Measurements from ENCODE around the gene CAMKMT.

CAMKMT gene

GRCh38 chr2:44742057-44742456 is 380.3 kb downstream of the CAMKMT start:
- DNase-seq (ENCODE audit: low read depth, low spot score) = no peak
- no peak overlapping the region for H3K4me3 ChIP-seq (ENCODE audit: low read depth, low read length)
- ChIA-PET CTCF (no interaction called here), POLR2A (no interaction called here)
- TF ChIP-seq CTCF (IDR thresholded peaks at IDR 0.05; ENCODE audit: insufficient read depth, low read length, missing control alignments) = no peak

DNA sequence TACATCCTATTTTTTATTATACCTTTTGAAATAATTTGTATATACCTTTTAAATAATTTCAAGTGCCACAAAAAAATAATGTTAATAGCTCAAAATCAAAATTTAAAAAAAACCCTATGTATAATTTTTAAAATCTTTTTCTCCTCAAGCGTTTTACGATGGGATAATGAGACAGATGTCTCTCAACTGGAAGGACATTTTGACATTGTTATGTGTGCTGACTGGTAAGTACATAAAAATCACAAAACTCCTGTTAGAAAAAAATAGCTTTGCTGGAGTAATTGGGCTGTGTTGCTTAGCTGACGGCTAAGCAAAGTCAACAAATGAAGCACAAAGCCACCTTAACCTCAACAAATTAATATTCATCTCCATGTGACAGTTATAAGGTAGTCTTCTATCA is 381.7 kb downstream of the CAMKMT start:
- ChIA-PET CTCF (interaction anchor here (1.6 kb wide), 1 partner anchor 264 kb away, joined by 4 read pairs; no protein-coding TSS in a partner anchor), POLR2A (no interaction called here)
- no peak for DNase-seq (ENCODE audit: low read depth, low spot score)
- TF ChIP-seq CTCF (IDR thresholded peaks at IDR 0.05; ENCODE audit: insufficient read depth, low read length, missing control alignments) = no peak
- no peak overlapping the region for H3K4me3 ChIP-seq (ENCODE audit: low read depth, low read length)

DNA sequence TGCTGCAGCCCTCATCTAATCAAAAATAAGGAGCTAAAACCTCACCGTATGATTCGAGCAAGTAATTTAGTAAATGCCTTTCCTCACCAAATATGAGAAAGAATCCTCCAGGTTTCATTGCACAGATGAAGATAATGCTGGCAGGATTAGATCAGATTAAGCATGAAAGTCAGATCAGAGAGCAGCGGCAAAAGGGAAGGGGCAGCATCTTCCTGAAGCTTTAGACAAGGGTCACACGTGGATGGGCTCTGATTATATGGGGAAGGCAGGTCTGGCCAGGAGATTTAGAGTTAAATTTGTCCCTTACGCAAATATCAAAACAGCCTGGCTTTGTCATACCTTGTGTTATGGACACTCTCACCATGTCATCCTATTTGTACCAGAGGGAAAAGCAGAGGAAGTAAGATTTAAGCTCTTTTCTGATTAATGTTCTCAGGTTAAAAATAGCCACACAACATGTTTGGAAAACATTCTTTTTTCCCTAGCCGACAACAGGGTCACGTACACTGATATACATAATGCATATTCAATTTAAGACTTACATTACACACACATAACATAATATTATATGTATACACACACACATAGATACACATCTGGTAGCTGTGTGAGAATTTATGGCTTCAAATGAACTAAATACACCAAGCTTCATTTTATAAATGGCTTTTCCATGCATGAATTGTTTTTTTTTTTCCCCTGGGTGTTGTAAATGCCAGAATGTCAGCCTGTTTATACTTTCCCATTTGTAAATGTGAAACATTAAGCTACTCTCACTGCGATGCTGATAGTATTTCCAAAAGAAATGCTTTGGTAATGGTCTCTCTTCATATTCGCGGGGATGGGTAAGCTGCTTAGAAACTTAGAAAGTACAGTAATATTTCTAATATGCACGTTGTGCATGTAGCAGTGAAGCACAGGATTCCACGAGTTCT is 383.5 kb downstream of the CAMKMT start:
- CTCF ChIA-PET = interaction anchor here (1.5 to 1.8 kb wide), 2 partner anchors 265 to 701 kb away, joined by 3 to 4 read pairs; no protein-coding TSS in a partner anchor
- H3K4me3 ChIP-seq (ENCODE audit: low read depth, low read length) = no peak overlapping the region
- POLR2A ChIA-PET = no interaction called here
- DNase-seq (ENCODE audit: low read depth, low spot score) = no peak
- no peak for TF ChIP-seq CTCF (IDR thresholded peaks at IDR 0.05; ENCODE audit: insufficient read depth, low read length, missing control alignments)

GRCh38 chr2:44745922-44746766 is 384.4 kb downstream of the CAMKMT start:
- no peak overlapping the region for H3K4me3 ChIP-seq (ENCODE audit: low read depth, low read length)
- ChIA-PET POLR2A (no interaction called here), CTCF (interaction anchor here (1.5 to 1.8 kb wide), 2 partner anchors 266 to 702 kb away, joined by 3 to 4 read pairs; no protein-coding TSS in a partner anchor)
- DNase-seq (ENCODE audit: low read depth, low spot score) = no peak
- no peak for TF ChIP-seq CTCF (IDR thresholded peaks at IDR 0.05; ENCODE audit: insufficient read depth, low read length, missing control alignments)

GRCh38 chr2:44746856-44747615 is 385.3 kb downstream of the CAMKMT start:
- DNase-seq (ENCODE audit: low read depth, low spot score) = no peak
- CTCF ChIA-PET = no interaction called here
- H3K4me3 ChIP-seq (ENCODE audit: low read depth, low read length) = no peak overlapping the region
- no peak for TF ChIP-seq CTCF (IDR thresholded peaks at IDR 0.05; ENCODE audit: insufficient read depth, low read length, missing control alignments)
- POLR2A ChIA-PET = no interaction called here

All from AG04449 (cell line).